CD4-positive, alpha-beta T cell treated with Interleukin-4 for 4 hours (primary cell): ENCODE measurements around the gene PRDM16.
"Not testable (repeated sequence)": the region's sequence is repeated elsewhere in the genome, so short reads cannot be mapped to it uniquely, and the experiment has no call there.

Experiments
- DNase-seq: peaks from one replicate; pipeline ENCODE4 v3.0.0-alpha.2; 2020

Gene PRDM16

DNA sequence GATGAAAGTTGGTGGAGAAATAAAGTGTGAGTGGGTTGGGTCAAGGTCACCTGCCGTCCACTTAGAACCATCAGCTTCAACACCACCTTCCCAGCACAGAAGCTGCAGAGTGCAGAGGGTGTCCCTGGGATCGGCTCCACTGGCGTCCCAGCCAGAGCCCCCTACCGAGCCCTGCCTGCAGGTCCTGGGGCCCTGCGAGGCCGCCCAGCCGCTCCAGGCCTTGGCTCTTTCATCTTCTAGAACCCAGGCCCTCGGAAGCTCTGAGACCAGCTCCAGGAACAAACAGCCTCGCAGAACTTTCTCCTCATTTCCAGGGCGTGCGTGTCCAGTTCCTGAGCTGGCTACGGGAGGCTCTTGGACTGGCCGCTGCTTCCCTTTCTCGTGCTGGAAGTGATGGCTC, 166.0 kb downstream of the PRDM16 start:
- no peak for DNase-seq

DNA sequence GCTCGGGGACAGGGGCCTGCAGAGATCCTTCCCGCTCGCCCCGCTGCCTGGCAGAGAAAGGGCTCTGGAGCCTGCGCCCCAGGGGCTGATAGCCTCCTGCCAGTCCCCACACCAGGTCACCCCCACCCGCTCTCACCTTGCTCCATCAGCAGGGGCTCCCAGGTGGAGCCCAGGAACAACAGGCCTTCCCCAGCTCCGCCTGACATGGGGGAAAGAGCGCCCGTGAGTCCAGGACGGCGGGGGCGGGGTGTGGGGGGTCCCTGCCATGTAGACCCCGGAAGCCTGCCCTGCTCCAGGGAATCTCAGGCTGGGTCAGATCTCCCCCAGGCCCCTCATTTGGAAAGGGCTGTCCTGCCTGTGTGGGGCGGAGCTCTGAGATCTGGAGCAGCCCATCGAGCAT, 166.5 kb downstream of the PRDM16 start:
- no peak for DNase-seq

DNA sequence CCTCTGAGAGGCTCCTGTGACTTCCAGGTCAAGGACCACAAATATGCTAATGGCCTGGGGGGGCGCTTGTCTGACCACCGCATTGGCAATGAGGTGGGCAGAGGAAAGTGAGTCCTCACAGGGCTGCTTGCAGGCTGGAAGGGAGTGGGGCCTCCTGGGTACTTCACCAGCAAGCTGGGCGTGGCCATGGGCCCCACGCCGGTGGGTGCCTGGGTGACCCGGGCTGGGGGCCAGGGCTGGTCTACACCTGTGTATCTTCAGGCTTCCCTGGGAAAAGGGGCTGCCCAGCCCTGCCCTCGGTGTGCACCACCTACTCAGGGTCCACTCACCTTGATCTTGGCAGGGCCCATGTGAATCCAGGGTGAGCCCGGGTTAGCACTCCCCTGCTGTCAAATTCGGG, 167.4 kb downstream of the PRDM16 start:
- no peak for DNase-seq

DNA sequence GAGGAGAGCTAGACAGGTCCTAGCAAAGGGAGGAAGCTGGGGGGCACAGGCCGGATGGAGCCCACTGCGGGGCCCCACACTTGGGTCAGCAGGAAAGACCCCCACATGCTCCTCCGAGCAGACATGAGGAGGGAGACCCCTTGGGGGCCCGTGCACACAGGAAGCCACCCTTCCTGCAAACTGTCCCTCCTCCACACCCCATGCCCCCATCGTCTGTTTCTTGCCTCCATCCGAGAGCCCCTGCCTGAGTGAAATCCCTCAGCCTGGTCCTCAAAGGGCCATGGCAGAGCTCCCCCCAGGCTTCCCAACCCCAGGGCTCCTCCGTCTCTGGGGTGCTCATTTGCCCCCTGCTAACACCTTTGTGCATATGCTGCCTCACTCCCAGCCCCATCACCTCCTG, 168.0 kb downstream of the PRDM16 start:
- DNase-seq = no peak

DNA sequence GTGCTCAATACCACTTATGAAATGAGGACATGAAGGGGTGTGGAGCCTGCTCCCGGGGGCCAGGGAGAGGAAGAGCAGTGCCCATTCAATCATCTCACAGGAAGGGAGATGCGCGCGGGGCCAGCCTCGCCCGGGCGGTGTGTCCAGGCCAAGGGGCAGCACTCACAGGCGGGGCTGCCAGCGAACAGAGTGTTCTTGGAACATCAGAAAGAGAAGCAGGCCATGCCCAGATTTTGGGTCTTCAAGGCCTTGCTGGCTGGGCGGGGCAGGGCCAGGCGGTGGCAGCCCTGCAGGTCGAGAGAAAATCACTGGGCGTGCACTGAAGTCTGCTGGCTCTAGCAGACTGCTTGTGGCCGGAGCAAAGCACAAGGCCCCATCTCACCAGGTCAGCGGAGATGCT, 168.6 kb downstream of the PRDM16 start:
- no peak for DNase-seq

DNA sequence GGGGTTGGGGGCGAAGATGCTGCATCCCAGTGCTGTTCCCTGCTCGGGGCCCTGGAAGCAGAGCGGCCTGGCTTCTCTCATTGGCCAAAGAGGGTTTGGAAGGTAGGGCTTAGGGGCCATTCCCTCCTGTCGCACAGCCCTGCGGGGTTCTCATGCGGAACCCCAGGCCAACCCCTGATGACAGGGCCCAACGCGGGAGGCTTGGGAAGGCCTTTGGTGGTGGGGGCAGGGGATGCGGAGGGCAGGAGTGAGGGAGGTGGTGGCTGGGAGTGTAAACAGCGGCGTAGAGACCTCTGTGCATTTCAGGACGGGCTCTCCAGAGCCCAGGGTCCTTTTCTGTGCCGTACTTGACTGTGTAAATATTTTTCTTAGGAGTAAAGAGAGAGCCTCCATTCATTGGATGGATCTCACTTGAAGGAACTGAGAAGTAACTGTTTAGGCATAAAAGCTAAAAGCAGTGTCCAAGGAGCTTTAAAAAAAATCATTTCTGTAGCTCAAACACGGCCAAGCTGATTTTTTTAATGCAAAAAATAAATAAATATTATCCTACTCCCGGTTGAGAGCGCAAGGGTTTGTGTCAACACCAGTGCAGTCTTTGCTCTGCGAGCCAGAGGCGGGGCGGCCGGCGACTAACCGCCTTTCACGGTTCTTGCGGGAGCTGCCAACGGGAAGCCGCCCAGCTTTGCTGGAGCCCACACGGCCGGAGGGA, 169.1 kb downstream of the PRDM16 start:
- DNase-seq = no peak

DNA sequence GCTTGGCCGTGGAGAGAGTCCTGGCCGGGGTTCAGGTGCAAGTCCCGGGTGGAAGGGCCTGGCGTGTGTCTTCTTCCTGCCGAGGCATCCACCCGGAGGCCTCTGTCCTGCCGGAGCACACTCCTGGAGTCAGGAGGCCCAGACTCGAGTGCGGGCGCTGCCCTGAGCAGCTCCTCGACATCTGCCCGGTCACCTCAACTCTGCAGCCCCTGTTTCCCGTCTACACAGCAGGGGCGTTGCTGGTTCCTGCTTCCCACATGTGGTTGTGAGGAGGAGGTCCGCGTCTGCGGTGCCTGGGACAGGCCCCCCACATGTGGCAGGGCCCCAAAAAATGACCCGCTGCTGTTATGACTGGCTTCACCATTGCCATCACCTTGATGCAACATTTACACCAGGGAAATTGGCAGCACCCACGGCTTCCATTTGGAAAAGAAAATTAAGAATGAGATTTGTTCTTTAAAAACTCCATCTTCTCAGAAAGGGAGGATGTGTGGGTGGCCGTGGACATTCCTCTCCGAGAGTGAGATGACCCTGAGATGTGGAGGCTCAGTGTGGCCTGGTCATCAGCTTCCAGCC, 169.8 kb downstream of the PRDM16 start:
- DNase-seq = no peak

DNA sequence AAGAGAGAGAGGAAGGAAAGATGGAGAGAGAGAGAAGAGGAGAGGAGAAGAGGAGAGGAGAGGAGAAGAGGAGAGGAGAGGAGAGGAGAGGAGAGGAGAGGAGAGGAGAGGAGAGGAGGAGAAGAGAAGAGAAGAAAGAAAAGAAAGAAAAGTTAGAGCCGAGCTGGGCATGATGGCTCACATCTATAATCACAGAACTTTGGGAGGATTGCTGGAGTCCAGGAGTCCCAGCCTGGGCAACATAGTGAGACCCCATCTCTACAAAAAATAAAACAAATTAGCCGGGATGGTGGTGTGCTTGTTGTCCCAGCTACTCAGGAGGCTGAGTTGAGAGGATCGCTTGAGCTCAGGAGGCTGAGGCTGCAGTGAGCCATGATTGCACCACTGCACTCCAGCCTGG, 171.0 kb downstream of the PRDM16 start:
- not testable (repeated sequence) for DNase-seq

DNA sequence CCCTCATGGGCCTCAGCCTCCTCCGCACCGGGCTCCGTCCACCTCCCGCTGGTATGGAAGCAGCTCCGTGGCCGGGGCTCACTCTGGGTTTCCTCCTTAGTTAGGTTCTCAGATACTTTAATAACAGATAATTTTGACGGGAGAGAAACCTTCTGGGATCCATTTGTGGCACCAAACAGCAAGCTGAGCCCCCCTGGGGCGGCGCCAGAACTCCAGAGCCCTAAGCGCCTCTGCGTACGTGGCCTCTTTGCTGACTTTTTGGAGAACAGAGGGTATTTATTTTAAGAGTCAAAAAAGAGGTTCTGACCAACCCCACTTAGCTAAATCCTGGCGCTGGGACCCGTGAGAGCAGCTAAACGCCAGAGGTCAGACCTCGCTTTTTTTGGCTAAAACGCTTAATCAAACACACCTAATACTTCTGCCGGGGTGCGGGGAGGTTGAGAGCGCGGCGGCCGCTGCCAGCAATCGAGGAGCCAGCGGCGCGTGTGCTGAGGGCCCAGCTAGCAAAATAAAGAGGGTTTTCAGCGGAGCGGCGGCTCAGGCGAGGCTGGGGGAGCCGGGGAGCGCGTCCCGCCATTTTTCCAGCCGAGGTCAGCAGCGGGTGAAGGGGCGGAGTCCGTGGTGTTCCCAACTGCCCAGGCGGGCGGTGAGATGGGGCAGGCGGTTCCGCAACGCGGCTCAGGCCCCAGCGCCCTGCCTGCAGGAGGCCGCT, 171.7 kb downstream of the PRDM16 start:
- DNase-seq = no peak

DNA sequence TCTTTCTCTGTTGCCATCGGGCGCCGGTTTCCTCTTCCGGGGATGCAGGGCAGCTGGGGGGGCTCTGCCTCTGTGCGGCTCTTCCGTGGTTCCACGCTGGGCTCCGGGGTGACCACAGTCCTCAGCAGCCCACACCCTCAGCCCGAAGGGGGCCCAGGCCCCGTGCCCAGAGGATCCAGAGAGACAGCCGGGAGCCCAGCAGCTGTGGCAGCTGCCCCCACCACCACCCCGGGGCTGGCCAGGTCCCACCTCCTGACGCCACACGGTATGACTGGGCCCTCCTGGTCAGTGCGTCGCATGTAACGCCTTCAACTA, 172.2 kb downstream of the PRDM16 start:
- no peak for DNase-seq

DNA sequence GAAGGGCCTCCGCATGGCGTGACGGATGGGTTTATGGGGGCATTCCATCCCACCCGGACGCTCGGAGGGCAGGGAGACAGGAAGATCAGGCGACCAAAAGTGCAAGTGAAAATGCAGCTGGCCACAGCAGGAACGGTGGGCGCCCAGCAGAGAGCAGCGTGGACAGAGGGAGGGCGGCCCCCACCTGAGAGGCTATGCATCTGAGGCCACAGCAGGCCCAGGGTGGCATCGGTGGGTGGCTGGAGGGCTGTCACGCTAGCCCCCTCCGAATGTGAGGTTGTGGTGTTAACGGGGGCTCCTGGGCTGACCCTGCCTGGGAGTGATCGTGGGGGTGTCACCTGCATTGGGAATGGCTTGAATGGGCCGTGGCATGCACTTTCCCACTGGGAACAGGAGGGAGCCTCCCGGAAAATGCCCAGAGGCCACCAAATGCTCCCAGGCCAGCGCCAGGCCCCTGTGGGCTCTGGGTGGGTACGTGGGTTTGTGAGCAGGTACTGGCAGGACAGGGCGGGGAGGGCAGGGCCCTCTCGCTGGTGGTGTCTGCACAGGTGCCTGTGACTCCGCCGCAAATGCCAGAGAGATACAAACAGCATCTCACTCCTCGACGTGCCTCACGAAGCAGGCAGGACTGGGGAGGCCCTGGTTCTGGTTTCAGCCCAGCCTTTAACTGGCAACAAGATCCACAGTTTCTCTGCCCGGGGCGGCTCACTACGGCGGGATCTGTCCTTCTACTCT, 172.8 kb downstream of the PRDM16 start:
- DNase-seq = no peak

DNA sequence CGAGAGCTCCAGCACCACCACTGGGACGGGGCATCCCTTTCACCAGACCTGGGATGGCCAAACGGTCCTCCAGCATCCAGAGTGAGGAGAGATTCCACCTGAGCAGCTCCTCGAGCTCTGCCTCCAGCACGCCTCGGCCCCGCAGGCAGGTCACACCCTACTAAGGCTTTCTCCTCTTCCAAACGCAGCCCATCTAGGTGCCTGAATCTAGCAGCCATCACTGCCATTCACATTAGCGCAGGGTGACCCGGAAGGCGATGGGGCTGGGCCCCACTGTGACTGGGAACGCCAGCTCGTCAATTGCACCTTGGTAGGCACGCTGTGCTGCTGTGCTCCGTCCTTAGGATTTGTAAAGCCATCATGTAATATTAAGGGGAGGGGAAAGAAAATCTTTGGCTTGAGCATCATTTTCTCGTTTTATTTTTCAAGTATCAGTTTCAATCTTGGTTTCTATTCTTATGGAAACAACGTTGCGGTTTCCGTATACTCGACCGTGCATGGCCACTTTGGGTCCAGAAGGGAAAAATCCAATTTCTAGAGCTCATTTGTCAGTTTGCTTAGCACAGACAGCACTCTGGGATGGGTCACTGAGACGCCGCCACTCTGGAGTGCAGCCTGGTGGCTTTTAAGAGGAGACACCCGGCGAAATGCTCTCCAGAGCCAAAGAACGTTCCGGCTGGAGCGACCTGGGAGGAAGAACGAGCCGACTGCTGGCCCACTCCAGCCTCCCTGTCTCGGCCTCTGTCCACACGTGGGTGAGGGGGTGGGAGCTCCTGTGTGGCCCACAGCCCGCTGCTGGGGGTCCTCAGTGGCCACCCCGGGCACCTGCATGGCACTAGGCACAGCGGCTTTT, 173.6 kb downstream of the PRDM16 start:
- no peak for DNase-seq

DNA sequence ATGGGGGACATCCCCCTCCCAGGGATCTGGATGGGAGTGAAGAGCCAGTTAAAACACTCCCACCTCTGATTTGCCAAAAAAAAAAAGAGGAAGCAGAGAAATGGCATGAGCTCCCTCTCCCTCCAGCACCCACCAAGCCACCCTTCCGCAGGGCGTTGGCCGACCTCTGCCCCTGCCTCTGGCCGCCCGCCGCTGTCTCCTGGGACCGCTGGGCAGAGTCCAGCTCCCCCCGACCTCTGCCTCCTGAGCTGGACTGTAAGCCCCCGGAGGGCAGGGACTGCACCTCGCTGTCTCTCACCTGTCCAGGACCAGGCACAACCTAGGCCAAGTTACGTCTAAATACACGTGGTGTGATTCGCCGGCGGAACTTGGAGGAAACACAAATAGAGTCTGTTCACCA, 174.3 kb downstream of the PRDM16 start:
- no peak for DNase-seq

DNA sequence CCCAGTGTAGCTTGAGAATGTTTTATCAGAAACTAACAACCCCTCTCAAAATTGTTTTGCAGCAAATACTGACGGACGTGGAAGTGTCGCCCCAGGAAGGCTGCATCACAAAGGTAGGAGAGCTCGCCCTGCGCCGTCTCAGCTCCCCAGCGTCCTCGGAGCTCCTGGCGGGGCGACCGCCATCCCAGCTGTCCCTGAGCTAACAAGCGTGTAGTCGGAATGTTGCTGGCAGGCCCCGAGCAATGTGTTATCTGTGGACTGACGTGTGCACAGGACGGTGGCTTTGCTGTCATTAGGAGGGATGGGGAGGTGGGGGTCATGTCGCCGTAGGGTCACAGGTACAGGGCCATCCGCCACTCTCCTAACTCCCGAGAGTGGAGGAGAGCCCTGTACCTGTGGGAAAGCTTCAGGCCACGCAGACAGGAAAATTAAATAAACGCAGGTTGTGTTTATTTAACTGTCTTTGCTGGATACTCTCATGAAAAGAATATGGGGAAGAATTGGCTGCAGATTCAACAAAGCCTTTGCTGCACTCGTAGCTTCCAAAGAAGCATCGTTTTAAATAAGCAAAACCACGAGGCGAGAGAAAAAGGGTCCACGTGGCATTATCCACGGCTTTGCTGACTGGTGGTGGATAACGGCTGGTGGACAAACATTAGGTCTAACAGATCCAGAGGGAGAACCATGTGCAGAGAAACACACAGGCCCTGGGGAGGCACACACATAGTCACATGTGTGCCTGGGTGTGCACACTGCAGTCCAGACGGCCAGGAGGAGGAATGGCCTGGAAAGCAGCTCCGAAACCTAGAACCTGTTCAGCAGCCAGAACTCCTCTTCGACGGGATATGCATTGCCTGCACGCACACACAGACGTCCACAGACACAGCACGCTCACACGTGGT, 175.3 kb downstream of the PRDM16 start:
- DNase-seq = no peak

DNA sequence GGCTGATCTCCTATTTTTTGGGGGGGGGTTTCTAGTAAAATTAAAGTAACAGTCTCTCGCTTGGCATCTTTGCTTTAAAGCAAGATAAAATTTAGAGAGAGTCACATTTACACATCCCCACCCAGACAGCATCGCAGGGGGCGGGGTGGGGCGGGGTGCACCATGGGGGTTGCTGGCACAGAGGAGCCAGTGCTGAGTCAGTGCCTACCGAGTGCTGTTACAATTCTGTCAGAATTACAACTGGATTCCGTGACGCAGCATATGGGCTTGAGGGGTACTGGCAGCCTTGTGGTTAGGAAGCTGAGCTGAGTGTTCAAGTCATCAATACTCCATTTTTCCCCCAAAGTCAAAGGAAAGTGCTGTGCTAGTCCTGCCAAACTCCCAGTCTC, 175.9 kb downstream of the PRDM16 start:
- no peak for DNase-seq

DNA sequence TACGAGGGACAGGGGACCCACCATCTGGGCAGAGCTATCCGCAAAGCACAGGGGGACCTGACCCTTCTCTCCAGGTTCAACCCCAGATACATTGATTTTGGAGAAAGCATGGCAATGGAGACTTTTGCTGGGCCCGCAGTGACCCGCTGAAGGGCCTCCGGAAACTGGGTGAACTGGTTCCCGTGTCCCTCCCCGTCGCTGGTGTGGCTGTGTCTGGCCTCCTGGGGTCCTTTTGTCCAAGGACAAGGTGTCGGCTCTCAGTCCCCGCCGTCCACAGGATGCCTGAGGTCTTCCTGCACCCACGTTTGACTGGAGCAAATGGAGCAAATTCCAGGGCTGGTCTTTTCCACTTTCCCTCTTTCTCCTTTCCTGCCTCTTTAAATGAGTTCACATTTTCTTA, 176.3 kb downstream of the PRDM16 start:
- DNase-seq = no peak

DNA sequence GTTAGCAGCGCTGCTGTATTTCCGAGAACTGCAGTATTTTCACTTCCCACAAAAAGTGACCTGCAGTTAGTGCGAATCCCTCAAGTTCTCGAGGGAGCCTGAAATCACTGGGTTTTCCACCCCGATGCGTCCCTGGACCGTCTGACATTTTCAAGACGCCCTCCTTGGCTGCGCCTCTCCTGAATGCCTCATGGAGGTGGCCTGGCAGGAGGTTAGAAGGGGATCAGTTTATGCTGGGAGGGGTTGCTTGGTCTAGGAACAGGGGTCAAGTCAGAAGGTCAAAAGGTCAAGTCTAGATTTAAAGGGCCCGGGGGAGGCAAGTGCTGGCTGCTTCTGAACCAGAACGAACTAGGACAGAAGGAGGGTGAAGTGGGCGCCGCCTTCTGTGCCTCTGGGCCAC, 176.8 kb downstream of the PRDM16 start:
- DNase-seq = no peak

DNA sequence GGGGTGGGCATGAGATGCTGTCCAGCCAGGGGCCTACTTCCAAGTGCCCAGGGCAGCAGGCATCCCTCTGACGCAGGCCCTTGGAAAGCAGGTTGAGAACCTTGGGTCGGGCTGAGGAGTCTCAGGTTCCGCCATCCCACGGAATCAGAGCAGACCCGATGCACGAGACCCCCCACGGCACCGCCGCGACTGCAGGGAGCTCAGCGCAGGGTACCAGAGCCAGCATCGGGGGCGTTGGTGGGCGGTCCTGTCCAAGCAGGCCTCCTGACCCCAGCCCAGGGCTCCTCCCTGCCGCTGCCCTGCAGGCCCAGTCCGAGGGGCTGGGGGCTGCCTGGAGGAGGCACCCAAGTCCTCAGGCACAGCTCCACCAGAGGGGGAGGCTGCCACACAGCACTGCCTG, 177.2 kb downstream of the PRDM16 start:
- no peak for DNase-seq

DNA sequence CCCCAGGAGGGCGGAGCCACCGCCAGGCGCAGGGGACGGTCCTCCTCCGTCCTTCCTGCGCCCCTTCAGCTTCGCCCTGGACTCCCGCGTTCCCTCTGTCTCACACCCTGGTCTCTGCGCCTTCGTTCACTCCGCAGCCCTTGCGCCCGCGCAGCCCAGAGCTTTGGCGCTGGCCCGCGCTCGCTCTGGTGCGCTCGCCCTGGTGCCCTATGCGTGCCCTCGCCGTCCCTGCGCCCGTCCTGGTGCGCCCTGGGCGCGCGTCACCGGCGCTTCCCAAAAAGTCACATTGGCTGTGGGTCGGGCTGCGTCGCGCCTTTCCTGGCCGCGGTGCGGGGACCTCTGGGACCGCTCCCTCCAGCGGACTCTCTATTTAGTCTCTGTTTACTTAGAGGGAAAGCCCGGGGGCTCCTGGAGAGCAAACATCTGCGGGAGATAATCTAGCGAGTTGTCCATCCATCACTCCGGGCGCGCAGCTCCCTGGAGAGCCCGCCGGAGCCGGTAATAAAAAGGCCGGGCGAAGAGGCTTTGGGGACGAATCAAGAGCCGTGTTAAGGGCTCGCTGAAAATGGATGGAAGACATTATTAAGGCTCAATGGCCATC, 178.6 kb downstream of the PRDM16 start:
- no peak for DNase-seq

DNA sequence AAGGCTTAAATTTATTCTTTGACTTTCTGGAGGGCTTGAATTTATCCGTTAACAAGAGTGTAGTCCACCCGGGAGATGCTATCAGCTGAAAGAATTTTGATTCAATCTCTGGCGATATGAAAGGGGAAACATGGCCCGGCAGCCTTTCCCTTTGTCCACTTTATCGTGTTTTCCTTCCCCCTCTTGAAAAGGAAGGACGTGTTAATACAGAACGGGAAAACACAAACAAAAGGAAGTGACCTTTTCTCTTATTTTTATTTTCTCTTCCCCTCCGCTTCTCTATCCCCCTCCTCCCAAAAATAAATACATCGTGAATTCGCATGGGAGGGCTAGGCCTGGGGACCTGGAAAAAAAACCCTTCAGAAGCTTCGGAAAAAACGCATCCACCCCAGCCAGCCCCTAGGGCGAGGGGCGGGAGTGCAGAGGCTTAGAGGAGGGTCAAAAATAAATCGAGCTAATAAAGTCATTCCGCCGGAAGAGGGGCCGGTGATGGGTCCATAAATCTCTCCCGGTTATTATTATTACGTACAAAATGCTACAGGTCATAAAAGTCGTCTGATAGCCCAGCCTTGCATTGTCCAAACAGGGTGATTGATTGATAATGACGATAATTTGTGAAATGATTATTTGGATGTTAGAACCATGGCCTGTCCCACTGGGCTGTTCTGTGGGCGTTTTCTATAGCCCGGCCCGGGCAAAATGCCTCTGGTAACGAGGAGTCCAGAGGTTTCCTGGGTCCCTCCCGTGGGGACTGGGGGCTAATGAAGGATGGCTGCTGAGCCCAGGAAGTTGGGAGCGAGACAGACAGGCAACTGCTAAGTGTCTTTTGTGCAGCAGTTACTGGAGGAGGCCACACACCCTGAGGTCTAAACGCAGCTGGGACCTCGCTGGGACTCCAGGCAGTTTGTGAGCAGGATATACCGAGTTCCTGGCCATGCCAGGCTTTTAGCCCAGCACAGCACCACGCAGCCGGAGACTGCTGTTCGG, 179.4 kb downstream of the PRDM16 start:
- DNase-seq = no peak
